ENCODE results near the gene DCAF4. TPM values are rescaled to one million over a fixed set of nuclear protein-coding genes. Genes with fewer than 3 reads are reported as not detected.

Gene DCAF4
- total RNA-seq, 4 donors from 2014 or later, result 11.2 to 49.5 (median 27.6) TPM

DNA sequence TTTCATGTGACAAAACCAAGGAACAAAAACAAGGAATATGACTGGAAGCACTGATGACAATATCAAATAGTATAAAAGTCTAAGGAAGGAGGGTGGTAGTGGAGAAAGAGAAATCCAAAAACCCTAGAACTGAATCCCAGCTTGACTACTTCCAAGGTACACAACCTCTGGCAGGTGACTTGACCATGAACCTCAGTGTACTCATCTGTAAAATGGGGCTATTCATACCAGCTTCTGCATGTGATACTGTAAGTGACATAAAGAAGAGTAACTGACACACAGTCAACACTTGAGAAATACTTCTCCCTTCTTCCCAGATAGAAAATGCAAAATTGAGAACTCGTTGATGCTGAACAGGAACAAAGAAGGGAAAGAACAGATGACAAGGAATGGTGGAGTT, 22.0 kb upstream of the DCAF4 start:
- no peak overlapping the region for H3K27ac ChIP-seq
- TF ChIP-seq POLR2A (IDR thresholded peaks at IDR 0.05), result no peak
- TF ChIP-seq, protein P1, sequence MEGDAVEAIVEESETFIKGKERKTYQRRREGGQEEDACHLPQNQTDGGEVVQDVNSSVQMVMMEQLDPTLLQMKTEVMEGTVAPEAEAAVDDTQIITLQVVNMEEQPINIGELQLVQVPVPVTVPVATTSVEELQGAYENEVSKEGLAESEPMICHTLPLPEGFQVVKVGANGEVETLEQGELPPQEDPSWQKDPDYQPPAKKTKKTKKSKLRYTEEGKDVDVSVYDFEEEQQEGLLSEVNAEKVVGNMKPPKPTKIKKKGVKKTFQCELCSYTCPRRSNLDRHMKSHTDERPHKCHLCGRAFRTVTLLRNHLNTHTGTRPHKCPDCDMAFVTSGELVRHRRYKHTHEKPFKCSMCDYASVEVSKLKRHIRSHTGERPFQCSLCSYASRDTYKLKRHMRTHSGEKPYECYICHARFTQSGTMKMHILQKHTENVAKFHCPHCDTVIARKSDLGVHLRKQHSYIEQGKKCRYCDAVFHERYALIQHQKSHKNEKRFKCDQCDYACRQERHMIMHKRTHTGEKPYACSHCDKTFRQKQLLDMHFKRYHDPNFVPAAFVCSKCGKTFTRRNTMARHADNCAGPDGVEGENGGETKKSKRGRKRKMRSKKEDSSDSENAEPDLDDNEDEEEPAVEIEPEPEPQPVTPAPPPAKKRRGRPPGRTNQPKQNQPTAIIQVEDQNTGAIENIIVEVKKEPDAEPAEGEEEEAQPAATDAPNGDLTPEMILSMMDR (IDR thresholded peaks at IDR 0.05), result no peak
- H3K27me3 ChIP-seq, result no peaks in the 10 kb centered on the region
- H3K4me1 ChIP-seq, result peaks cover 0 to 11% (median 0%) of the 10 kb centered on the region in 4 donors
- DNase-seq, result no peak
- H3K36me3 ChIP-seq, result no peaks in the 10 kb centered on the region
- no peaks in the 10 kb centered on the region for H3K9me3 ChIP-seq
- no peak overlapping the region for H3K4me3 ChIP-seq

DNA sequence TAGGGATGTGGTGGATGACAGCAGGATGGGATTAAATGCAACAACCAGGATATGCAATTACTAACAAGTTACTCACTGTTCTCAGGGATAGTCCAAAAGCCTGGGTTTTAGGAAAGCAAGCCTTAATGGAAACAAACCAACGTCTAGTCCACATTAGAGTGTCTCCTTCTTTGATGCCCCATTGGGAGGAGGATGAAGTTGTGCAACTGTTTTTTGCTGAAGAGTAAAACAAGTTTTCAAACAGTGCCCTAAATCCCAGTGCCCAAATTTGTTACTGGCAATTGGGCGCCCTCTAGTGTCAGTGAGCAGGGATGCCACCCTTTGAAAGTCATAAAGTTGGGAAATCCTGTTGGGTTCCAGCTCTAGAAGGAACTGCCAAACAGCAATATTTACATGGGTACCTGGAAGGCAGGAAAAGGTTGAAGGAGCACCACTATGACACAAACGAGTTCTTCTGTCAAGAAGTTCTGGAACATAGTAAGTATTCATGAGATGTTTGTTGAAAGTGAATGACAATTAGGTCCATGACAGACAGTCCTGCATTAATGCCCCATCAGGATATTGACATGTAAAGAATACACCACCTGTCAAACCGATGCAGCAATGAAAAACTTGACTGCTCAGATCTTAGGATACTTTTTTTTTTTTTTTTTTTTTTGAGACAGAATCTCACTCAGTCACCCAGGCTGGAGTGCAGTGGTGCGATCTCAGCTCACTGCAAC, 21.3 kb upstream of the DCAF4 start:
- Histone ChIP-seq H3K36me3 (no peaks in the 10 kb centered on the region), H3K27me3 (no peaks in the 10 kb centered on the region), H3K9me3 (no peaks in the 10 kb centered on the region), H3K27ac (no peak overlapping the region), H3K4me1 (peaks cover 0 to 11% (median 0%) of the 10 kb centered on the region in 4 donors), H3K4me3 (no peak overlapping the region)
- DNase-seq, result peak in 2 of 3 donors; percentile 53 to 85
- no peak for TF ChIP-seq POLR2A (IDR thresholded peaks at IDR 0.05)
- TF ChIP-seq, protein P1 (IDR thresholded peaks at IDR 0.05), result peak; percentile 85 to 99 (median 96)

DNA sequence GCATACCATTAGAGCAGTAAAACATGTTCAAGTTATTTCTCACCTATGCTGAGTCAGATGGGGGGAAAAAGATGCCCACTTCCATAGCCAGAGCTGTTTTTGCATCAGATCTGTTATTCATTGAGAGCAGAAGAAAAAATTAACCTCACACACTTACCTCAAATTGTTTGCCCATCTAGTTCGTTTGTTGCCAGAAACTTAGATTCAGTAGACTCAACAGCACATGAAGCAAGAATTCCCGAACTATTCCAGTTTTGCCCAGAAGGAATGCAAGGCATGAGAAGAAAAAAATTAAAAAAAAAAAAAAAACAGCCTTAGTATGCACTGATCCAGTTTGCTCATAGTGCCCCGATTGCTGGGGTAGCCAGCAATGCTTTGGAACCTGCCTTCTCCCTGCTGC, 19.9 kb upstream of the DCAF4 start:
- Histone ChIP-seq H3K4me1 (peaks cover 0 to 11% (median 0%) of the 10 kb centered on the region in 4 donors), H3K27me3 (no peaks in the 10 kb centered on the region), H3K9me3 (no peaks in the 10 kb centered on the region), H3K27ac (no peak overlapping the region), H3K36me3 (no peaks in the 10 kb centered on the region), H3K4me3 (no peak overlapping the region)
- TF ChIP-seq POLR2A (IDR thresholded peaks at IDR 0.05), result no peak
- TF ChIP-seq, protein P1 (IDR thresholded peaks at IDR 0.05), result no peak
- no peak for DNase-seq

DNA sequence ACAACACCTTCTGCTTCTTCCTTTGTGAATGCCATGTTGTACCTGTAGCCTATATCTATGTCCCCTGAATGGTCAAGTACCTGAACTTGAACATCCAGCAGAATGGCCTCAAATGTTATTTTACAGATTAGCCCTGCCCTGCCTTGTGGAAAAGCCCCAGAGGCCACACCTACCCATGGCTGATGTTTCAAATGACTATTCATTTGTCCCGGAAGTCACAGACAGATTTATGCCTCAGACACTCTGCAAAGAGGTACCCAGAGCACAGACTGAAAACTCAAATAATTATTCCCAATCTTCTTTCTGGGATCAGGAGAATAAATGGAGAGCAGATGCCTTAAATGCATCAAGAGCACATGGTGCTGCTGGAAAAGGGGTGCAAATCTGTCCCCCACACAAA, 19.4 kb upstream of the DCAF4 start:
- peaks cover 0 to 11% (median 0%) of the 10 kb centered on the region in 4 donors for H3K4me1 ChIP-seq
- H3K27ac ChIP-seq, result no peak overlapping the region
- H3K27me3 ChIP-seq, result no peaks in the 10 kb centered on the region
- H3K9me3 ChIP-seq, result no peaks in the 10 kb centered on the region
- TF ChIP-seq POLR2A (IDR thresholded peaks at IDR 0.05), result no peak
- TF ChIP-seq, protein P1 (IDR thresholded peaks at IDR 0.05), result no peak
- no peak overlapping the region for H3K4me3 ChIP-seq
- no peak for DNase-seq
- H3K36me3 ChIP-seq, result no peaks in the 10 kb centered on the region

DNA sequence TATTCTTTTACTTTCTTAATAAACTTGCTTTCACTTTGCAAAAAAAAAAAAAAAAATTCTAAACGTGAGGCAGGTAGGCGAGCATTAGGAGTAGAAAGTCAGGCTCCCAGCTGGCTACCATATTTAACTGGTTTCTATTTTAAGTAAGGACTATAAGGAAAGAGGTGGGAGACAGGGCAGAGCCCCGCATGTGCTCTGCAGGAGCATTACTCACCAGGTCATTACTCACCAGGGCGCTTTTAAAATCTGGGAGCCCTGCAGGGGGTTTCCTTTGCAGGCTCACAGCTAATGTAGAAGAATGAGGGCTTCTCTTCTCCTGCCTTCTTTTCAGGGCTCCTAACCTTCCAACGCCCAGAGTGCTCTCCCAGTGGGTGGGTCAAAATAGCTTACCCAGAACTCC, 18.4 kb upstream of the DCAF4 start:
- Histone ChIP-seq H3K27ac (no peak overlapping the region), H3K27me3 (no peaks in the 10 kb centered on the region), H3K4me1 (peaks cover 0 to 11% (median 0%) of the 10 kb centered on the region in 4 donors), H3K4me3 (no peak overlapping the region), H3K9me3 (no peaks in the 10 kb centered on the region), H3K36me3 (no peaks in the 10 kb centered on the region)
- no peak for DNase-seq
- TF ChIP-seq, protein P1 (IDR thresholded peaks at IDR 0.05), result no peak
- no peak for TF ChIP-seq POLR2A (IDR thresholded peaks at IDR 0.05)
